Measurements from ENCODE around the gene SPIN1. TPM values are rescaled to one million over a fixed set of nuclear protein-coding genes. Genes with fewer than 3 reads are reported as not detected.

The SPIN1 gene
- total RNA-seq, 1 donor from 2014 or later, result 154 TPM

DNA sequence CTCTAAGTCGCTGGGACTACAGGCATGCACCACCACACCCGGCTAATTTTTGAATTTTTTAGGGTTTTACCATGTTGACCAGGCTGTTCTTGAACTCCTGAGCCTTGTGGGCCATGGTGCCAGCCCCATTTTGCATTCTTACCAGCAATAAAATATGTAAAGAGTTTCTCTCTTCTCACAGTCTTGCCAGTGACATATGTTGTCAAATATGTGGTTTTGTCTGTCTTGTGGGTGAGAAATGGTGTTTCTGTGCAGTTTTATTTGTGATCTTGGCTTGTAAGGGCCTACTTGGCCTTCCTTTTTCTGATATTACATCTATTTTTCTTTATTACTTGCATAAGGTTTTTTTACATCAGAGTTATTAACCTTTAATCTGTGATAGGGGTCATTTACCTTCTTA is 47.1 kb downstream of the SPIN1 start:
- DNase-seq (ENCODE audit: low spot score, unreplicated experiment), result no peak
- no peaks in the 10 kb centered on the region for H3K27me3 Mint-ChIP-seq
- H3K4me1 Mint-ChIP-seq (ENCODE audit: low read depth), result peaks cover 13% of the 10 kb centered on the region
- peaks cover 41% of the 10 kb centered on the region for H3K36me3 Mint-ChIP-seq (ENCODE audit: insufficient read depth)
- TF ChIP-seq, protein P1, sequence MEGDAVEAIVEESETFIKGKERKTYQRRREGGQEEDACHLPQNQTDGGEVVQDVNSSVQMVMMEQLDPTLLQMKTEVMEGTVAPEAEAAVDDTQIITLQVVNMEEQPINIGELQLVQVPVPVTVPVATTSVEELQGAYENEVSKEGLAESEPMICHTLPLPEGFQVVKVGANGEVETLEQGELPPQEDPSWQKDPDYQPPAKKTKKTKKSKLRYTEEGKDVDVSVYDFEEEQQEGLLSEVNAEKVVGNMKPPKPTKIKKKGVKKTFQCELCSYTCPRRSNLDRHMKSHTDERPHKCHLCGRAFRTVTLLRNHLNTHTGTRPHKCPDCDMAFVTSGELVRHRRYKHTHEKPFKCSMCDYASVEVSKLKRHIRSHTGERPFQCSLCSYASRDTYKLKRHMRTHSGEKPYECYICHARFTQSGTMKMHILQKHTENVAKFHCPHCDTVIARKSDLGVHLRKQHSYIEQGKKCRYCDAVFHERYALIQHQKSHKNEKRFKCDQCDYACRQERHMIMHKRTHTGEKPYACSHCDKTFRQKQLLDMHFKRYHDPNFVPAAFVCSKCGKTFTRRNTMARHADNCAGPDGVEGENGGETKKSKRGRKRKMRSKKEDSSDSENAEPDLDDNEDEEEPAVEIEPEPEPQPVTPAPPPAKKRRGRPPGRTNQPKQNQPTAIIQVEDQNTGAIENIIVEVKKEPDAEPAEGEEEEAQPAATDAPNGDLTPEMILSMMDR (IDR thresholded peaks at IDR 0.05; ENCODE audit: unreplicated experiment), result no peak
- H3K27ac Mint-ChIP-seq, result peak overlapping the region; percentile 19
- H3K4me3 Mint-ChIP-seq (ENCODE audit: low read depth), result no peak overlapping the region
- peaks cover 4% of the 10 kb centered on the region for H3K9me3 Mint-ChIP-seq (ENCODE audit: low read depth)

DNA sequence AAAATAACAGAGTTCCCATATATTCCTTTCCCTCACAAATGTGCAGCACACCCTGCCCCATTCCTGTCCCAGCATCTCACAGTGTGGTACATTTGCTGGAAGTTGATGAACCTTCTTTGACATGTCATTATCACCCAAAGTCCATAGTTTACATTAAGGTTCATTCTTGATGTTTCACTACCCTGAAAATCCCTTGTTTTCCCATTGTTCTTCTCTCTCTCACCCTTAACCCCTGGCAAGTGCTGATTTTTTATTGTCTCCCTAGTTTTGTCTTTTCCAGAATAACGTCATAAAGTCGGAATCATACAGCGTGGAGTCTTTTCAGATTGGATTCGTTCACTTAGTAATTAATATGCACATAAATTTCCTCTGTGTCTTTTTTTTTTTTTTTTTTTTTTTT is 48.1 kb downstream of the SPIN1 start:
- Mint-ChIP-seq H3K9me3 (ENCODE audit: low read depth) (peaks cover 4% of the 10 kb centered on the region), H3K4me1 (ENCODE audit: low read depth) (peaks cover 13% of the 10 kb centered on the region), H3K27me3 (no peaks in the 10 kb centered on the region), H3K27ac (no peak overlapping the region), H3K36me3 (ENCODE audit: insufficient read depth) (peaks cover 43% of the 10 kb centered on the region), H3K4me3 (ENCODE audit: low read depth) (peak overlapping the region; percentile 41)
- no peak for DNase-seq (ENCODE audit: low spot score, unreplicated experiment)
- TF ChIP-seq, protein P1 (IDR thresholded peaks at IDR 0.05; ENCODE audit: unreplicated experiment), result no peak

DNA sequence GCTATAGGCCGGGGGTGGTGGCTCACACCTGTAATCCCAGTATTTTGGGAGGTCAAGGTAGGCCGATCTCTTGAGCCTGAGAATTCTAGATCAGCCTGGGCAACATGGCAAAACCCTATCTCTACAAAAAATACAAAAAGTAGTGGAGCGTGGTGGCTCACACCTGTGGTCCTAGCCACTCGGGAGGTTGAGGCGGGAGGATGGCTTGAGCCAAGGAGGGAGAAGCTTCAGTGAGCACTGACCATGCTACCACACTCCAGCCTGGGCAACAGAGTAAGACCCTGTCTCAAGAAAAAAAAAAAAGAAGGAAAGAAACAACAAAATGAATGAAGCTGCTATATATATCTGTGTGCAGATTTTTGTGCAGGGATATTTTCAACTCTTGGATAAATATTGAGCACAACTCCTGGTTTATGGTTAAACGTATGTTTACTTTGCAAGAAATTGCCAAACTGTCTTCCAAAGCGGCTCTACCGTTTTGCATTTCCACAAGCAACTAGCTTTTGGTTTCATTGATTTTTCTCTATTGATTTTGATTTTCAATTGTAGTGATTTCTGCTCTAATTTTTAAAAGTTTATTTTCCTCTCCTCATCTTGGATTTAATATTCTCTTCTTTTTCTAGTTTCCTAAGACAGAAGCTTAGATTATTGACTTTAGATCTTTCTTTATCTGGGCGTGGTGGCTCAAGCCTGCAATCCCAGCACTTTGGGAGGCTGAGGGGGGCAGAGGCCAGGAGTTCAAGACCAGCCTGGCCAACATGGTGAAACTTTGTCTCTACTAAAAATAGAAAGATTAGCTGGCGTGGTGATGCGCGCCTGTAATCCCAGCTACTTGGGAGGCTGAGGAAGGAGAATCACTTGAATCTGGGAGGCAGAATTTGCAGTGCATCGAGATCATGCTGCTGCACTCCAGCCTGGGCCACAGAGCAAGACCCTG is 49.2 kb downstream of the SPIN1 start:
- Mint-ChIP-seq H3K4me3 (ENCODE audit: low read depth) (no peak overlapping the region), H3K27ac (peak overlapping the region; percentile 54), H3K9me3 (ENCODE audit: low read depth) (peaks cover 4% of the 10 kb centered on the region), H3K36me3 (ENCODE audit: insufficient read depth) (peaks cover 48% of the 10 kb centered on the region), H3K4me1 (ENCODE audit: low read depth) (peaks cover 13% of the 10 kb centered on the region), H3K27me3 (no peaks in the 10 kb centered on the region)
- TF ChIP-seq, protein P1 (IDR thresholded peaks at IDR 0.05; ENCODE audit: unreplicated experiment), result no peak
- no peak for DNase-seq (ENCODE audit: low spot score, unreplicated experiment)

DNA sequence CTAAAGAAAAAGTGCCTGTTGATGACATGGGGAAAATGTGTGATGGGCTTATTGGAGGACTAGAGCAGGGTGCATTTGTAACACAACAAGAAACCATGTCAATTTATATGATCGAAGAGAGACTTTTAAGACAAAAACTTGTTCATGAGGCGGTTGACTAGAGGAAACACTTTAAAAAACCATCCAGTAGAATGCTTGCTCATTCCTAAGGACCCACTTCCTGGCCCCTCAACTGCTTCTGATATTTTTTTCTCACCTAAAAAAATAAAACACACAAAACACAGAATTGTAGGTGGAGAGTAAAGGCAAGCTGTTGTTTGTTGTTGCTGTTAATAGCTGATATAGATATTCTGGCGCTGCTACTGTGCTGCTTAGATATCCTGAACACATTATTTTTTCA is 50.6 kb downstream of the SPIN1 start:
- no peak overlapping the region for H3K4me3 Mint-ChIP-seq (ENCODE audit: low read depth)
- no peaks in the 10 kb centered on the region for H3K27me3 Mint-ChIP-seq
- H3K4me1 Mint-ChIP-seq (ENCODE audit: low read depth), result peaks cover 17% of the 10 kb centered on the region
- peak overlapping the region; percentile 50 for H3K27ac Mint-ChIP-seq
- DNase-seq (ENCODE audit: low spot score, unreplicated experiment), result no peak
- peaks cover 43% of the 10 kb centered on the region for H3K36me3 Mint-ChIP-seq (ENCODE audit: insufficient read depth)
- peaks cover 4% of the 10 kb centered on the region for H3K9me3 Mint-ChIP-seq (ENCODE audit: low read depth)
- TF ChIP-seq, protein P1 (IDR thresholded peaks at IDR 0.05; ENCODE audit: unreplicated experiment), result no peak

DNA sequence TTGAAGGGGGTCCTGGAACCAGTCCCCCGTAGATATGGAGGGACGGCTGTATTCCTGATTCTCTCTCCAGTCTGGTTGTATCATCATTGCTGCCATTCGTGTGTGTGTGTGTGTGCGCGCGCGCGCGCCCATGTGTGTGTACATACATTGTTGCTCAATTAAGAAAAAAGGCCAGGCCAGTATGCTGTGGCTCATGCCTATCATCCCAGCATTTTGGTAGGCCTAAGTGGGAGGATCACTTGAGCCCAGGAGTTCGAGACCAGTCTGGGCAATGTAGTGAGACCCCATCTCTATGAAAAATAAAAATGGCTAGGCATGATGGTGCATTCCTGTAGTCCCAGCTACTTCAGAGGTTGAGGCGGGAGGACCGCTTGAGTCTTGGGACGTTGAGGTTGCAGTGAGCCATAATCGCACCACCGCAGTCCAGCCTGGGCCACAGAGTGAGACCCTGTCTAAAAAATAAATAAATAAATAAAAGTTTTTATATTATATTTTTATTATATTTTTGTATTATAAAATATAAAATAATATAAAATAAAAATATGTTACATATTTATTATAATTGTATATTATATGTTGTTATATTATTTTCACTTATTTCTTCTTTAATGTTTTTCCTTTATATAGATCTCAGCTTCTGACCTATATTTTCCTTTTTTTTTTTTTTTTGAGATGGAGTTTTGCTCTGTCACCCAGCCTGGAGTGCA is 53.2 kb downstream of the SPIN1 start:
- H3K27me3 Mint-ChIP-seq, result no peaks in the 10 kb centered on the region

More for the DNA sequence above, 53.2 kb downstream of the SPIN1 start:
- Mint-ChIP-seq H3K4me3 (ENCODE audit: low read depth) (no peak overlapping the region), H3K9me3 (ENCODE audit: low read depth) (peaks cover 8% of the 10 kb centered on the region), H3K36me3 (ENCODE audit: insufficient read depth) (peaks cover 37% of the 10 kb centered on the region), H3K4me1 (ENCODE audit: low read depth) (peaks cover 13% of the 10 kb centered on the region), H3K27ac (no peak overlapping the region)
- TF ChIP-seq, protein P1 (IDR thresholded peaks at IDR 0.05; ENCODE audit: unreplicated experiment), result no peak
- no peak for DNase-seq (ENCODE audit: low spot score, unreplicated experiment)

Data from progenitor cell of endocrine pancreas (in vitro differentiated cells).